Pons (tissue), 1 donor: ENCODE data around the gene DUOXA1.

Experiments used
- DNase-seq: peaks from one replicate; pipeline ENCODE4 v3.0.0-alpha.2; 2016; ENCODE audit warnings: low spot score

DUOXA1 gene

DNA sequence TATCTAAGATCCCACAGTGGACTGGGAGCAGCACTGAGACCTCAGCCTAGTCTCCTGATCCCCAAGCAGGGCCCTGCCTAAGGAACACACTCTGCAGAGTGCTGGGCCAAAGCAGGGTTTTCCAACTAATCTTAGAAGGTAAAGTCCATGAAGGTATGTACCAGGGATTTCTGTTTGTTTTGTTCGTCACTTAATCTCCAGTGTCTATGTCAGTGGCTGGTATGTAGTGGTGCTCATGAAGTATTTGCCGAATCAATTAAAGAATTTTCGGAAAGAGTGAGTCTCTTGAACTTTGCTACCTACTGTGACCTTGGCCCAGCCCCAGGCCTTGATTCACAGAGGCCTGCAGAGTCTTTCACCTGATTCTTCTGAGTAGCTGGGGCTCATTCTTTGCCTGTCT lies 1.8 kb upstream of the DUOXA1 start:
- DNase-seq = no peak

DNA sequence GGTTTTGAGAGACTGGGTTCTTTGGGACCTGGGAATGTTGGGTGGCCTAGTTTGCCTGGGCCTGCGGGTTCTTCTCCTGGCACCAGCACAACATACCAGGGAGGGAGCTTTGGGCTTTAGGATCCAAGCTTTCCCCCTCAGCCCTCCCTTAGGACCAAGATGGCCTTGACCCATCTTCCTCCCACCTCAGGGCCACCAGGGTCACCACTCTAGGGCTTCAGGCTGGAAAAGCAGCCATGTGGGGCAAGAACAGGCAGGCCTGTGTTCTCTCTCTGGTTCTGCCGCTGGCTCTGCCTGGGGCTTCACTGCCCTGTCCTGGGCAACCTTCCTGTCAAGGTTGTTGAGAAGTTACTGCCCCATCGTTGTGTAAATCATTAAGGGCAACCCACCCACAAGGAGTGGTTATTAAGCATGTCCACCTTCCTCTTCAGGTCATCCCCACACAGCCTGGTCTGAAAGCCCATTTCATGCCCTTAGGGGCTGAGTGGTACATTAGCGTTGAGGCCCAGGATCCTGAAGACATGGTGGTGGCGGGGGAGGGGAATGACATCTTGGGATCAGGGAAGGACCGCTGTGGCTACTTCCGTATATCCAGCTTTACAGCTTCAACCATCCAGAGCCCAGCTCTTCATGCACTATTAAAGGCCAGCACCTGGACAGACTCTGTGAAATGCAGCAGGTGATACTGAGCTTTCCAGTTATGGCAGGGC lies 767 bp upstream of the DUOXA1 start:
- no peak for DNase-seq

DNA sequence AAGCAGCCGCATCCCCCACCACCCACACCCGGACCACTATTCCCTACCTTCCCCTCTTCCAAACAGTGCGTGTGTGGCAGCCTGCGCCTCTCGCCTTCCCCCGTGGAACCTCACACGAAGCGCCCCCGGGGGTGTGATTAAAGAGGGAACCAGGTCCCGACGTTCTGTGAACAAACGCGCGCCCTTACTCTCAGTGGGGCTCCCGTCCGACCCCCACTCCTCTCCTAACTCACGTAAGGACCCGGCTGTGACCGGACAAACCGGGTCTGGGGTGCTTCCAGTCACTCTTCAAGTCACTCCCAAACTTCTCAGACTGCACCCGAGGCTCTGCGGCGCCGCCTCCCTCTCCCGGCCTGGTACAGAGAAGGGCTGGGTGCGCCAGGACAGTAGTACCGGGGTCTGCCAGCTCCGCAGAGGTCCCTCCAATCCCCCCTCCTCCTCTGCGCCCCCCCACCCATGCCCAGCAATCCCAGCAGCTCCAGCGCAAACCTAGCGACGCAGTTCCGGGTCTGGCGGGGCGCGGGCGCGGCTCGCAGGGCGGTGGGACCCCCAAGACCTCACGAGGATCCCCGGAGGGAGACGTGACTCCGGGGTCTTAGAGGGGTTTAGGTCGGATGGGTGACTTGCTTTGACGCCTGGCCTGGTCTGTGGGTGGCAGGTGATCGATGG lies 574 bp downstream of the DUOXA1 start:
- DNase-seq = no peak

DNA sequence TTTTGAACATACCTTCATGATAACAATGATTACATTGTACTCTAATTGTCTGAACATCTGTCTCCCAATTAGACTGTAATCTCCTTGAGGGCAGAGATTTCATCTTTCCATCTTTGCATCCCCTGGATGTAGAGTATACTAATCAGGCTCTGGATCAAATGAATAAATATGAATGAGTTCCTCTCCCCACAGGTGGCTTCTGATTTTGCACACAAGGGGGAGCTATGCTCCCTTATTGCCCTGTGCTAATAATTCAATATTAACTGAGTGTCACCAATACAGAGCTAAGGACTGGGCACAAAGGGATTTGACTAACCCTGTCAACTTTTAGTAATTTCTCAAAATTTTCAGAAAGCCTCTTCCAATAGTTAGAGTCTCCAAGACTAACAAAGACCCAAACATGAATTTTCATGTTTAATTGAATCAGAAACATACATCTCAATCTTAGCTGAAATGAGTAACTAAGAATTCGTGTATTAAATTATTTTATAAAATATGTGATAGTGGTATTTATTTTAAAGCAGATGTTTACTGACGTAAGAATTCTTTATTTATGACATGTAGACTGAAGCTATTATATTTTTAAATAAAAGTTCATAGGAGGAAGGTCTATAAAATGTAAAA lies 3.0 kb downstream of the DUOXA1 start:
- DNase-seq = no peak

DNA sequence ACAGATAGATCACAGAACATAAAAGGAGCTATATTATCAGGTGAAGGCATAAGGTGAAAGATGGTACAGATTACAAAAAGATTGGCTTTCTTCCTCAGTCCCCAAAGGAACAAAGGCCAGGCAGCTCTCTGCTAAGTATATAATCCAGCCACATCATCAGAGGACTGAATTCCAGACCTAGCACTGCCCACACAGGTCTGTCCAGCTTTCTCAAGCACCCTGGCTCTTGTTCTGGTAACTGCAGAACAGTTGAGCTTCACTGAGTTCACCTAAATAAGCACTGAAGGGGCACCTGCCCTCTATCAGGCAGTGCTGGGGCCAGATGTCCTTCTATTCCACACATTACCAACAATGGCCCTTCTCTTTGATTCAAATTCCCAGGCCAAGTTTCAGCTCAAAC lies 6.3 kb downstream of the DUOXA1 start:
- no peak for DNase-seq

DNA sequence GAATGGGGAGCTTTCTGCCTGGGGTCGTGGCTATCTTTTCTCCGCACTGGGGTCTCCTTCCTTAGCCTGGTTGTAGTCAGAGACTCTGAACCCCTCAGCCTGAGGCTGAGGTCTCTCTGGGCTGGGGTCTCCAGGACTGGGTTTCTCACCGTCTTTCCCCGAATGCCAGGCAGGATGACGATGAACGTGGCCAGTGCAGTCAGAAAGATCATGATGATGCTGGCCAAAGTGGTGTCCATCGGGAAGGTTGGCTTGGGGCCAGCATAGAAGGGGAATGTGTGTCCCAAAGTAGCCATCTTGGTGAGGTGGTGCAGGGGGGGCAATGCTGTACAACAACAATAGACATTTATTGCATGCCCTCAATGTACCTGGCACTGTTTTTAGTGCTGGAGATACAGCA lies 7.0 kb downstream of the DUOXA1 start:
- DNase-seq = no peak

DNA sequence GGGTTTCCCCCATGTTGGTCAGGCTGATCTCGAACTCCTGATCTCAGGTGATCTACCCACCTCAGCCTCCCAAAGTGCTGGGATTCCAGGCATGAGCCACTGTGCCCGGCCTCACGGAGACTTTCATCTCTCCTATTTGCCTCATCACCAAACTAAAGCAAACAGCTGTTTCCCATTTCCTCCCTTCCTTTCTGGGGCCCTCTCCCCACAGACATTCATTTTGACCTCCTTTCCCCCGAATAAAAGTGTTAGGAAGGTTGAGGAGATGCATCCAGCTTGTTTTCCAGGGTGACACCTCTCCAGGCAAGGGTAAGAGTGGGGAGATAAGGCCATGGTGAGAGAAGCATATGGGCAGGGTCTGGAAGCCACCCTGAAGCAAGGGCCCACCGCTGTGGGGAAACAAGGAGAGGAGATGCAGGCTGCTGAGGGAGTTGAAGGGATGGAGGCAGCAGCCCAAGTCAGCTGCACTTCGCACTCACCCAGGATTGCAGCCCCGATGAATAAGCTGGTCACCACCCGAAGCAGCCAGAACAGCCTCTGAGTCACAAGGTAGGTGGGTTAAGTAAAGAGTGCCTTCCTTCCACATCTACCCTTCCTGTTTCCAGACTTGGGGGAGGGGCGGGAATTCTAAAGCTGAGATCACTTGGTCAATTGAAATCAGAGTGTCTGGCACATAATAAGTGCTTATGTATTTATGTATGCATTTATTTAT lies 7.8 kb downstream of the DUOXA1 start:
- DNase-seq = no peak

DNA sequence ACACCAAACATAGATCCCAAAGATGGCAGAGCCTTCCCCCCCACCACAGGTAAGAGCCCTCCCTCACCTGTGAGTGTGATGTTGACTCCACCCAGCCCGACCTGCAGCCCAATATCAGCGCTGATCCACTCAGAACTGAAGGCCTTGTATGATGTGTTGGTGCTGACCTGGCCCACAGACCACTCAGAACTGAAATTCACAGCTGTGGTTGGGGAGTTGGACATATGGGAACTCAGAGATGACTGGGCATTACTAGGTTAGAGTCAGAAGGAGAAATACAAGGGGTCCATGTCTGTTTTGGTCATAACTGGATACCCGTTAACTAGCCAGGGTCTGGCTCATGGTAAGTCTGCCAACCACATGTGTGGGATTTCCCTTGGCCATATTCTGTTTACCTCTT lies 8.7 kb downstream of the DUOXA1 start:
- DNase-seq = no peak

DNA sequence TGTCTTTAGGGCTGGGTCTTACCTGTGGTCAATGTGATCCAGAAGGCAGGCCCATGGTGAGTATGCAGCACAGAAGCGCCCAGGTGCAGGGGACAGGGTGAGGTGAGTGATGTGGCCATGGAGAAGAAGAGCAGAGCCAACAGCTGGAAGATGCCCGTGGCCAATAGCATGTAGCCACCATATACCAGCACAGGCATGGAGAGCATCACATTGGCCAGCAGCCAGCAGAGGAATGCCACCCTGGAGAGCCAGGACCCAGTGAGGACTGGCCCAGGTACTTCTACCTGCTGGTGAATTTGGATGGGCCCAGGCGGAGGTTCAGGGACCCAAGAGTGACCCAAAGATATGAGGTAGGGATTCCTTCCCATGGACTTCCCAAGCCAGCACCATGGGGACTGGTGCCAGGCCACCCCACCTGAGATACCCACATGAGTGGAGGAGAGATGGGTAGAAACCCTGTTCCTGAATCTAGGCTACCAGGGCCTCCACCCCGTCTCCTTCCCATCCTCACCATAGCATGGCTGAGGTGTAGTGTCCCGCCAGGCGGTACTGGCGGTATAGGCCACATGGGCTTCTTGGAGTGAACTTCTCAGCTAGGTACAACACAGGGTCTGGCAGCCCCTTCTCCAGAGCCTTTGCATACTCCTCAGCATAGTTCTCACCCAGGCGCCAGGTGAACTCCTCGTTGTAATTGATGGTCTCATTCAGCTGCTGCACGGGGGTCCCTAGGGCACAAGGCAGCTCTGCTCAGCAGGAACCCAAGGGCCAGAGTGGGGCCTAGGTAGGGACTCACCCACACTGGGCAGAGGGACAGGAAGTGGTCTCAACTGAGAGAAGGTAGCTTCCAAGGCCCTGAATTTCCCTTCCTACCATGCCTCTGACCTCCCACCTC lies 9.4 kb downstream of the DUOXA1 start:
- no peak for DNase-seq

DNA sequence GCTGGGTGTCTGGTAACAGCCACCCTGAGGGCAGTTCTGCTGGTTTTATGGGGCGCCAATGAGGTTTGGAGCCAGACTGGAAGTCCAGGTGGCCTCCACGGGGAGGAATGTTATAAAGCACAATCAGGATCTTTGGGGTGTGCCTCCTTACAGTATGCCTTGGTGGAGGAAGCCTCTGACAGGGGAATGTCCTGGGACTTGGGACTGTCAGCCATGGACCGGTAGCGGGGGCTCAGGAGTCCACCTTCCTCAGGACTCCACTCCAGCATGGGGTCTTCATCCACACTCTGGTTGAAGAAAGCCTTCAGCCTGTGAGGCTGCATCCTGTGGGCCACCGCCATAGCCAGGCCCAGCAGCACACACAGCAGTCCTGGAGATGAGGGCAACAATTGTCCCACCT lies 10.7 kb downstream of the DUOXA1 start:
- no peak for DNase-seq

DNA sequence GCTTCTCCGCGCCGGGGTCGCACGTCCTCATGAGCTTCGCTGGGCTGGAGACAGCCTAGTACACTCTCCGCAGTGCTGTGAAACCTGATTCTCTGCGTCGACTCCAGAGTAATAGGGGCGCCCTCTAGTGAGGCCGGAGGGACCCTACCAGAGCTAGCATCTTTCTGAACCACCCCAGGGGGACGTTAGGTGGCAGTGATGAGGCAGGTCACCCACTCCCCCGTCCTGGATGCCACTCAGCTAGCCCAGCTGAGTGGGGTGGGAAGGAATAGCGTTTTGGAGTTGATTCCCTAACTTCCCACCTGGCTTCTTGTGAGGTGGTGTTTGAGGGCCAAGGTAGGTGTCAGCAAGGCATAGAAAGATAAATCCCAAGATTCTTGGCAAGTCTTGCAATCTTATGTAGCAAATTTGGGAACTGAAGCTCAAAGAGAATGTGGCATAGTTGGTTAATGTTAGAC lies 11.5 kb downstream of the DUOXA1 start:
- DNase-seq = peak; percentile 93

DNA sequence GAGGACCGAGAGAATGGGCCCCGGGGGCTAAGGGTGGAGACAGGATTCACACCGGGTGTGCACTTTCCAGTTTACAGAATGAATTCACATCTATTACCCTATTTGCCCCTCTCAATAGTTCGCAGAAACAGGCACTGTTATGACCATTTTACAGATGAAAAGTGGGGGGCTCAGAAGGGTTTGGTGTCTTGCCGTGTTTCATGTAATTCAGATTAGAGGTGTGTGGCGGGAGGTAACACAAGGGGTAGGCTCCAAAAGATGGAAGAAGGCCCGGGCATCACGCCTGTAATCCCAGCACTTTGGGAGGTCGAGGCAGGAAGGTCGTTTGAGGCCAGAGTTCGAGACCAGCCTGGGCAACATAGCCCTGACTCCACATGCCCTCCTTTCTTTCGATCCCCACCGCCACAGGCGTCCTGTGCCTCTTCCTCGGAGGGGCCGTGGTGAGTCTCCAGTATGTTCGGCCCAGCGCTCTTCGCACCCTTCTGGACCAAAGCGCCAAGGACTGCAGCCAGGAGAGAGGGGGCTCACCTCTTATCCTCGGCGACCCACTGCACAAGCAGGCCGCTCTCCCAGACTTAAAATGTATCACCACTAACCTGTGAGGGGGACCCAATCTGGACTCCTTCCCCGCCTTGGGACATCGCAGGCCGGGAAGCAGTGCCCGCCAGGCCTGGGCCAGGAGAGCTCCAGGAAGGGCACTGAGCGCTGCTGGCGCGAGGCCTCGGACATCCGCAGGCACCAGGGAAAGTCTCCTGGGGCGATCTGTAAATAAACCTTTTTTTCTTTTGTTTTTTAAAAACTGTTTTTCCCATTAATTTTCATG lies 12.2 kb downstream of the DUOXA1 start:
- DNase-seq = no peak

DNA sequence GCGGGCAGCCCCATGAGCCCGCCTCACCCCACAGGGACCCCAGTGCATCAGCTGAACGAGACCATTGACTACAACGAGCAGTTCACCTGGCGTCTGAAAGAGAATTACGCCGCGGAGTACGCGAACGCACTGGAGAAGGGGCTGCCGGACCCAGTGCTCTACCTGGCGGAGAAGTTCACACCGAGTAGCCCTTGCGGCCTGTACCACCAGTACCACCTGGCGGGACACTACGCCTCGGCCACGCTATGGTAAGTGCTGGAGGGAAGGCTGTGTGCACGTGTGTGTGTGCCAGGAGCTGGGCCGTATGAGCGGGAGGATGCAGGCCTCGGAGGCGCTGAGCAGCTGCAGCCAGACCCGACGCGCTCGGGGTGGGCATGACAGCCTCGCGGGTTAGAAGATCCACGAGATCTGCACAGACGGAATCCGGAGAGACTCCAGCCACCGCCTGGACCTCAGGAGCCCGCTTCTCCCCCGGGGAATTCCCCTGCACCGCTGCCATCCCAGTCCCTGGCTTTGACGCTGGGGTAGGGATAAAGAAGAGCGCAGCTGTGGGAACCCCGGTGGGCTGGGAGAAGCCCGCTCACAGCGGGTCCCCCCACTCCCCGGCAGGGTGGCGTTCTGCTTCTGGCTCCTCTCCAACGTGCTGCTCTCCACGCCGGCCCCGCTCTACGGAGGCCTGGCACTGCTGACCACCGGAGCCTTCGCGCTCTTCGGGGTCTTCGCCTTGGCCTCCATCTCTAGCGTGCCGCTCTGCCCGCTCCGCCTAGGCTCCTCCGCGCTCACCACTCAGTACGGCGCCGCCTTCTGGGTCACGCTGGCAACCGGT lies 13.0 kb downstream of the DUOXA1 start:
- DNase-seq = no peak

DNA sequence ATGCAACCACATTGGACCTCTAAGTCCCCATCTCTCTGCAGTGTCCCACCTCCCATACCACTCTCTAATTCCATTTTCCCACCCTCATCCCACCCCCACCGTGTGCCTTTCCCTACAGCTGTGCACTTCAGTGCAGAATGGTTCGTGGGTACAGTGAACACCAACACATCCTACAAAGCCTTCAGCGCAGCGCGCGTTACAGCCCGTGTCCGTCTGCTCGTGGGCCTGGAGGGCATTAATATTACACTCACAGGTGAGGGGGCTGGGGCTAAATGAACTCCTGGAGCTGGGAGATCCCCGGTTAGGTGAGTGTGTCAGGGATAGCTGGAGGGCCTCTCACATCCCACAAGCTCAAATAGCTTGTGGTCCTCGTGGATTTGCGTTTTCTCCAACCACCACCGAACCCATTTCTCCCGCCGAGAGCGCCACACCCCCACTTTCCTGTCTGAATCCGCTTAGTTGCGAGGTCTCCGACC lies 13.6 kb downstream of the DUOXA1 start:
- DNase-seq = no peak

DNA sequence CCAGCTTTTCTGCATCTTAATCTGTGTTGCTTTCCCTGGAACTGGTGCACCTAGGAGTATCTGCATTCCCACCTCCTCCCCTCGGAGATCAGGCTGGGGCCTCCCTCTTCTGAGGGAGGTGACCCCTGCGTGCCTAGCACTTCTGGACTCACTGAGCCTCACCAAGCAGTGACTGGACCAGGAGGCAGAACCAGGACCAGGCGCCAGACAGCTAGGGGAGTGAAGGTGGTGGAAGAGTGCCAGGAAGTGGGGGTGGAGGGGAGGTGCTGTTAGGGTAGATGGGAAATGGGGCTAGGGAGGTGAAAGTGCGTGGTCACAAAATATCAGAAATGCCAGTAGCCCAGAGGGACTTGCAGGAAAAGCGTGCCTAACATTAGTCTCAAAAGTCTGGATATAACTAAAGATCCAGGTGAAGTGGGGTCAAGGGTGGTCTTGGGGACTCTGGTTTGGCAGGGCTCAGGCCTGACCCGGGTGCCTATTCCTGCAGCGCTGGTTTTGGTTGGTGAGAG lies 14.3 kb downstream of the DUOXA1 start:
- DNase-seq = no peak

DNA sequence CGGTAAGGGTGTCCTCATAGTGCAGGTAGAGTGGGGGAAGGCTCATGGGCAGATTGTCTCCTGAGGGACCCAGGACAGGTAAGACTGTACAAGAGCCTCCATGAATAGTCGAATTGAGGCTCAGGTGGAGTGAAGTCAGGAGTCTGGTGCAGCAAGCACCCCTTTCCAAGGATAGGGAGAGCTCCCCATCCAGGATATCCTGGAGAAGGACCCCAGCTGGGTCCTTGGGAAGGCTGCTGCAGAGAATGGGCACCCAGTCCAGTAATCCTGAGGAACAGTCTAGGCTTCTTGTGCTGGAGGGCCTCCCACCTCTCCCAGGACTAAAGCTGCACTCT lies 15.0 kb downstream of the DUOXA1 start:
- no peak for DNase-seq

DNA sequence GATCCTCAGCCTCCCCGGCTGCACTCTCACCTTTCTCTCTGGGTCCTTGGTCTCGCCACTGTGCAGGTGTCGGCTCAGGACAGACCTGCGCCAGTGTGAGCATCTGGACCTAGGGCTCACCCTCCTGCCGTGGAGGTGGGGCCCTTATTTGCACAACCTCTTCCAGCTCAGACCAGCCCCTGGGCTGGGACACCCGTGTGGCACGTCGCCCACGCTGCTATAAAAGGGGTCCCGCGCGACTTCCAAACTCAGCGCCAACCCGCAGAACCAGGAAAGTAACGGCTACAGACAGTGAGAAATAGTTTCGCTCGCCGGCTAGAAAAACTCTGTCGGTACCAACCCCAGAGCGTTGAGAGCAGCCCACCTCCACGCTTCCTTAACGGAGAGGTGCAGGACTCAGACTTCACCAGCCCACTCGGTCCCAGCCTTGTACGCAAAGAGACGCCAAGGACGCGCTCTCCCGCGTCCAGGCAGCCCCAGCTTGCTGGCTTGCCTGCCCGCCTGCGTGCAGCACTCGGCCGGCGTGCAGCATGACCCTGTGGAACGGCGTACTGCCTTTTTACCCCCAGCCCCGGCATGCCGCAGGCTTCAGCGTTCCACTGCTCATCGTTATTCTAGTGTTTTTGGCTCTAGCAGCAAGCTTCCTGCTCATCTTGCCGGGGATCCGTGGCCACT lies 15.5 kb downstream of the DUOXA1 start, which contains the start of the genes DUOX2 and DUOXA2:
TSS of gene DUOX2 (minus strand) at position 97 of the 675 bp plus-strand sequence. CDS start 761 bp downstream, outside the sequence.
TSS of gene DUOXA2 (plus strand) at position 251 of the 675 bp plus-strand sequence. CDS start at position 531, 280 bp downstream.
- DNase-seq = no peak

DNA sequence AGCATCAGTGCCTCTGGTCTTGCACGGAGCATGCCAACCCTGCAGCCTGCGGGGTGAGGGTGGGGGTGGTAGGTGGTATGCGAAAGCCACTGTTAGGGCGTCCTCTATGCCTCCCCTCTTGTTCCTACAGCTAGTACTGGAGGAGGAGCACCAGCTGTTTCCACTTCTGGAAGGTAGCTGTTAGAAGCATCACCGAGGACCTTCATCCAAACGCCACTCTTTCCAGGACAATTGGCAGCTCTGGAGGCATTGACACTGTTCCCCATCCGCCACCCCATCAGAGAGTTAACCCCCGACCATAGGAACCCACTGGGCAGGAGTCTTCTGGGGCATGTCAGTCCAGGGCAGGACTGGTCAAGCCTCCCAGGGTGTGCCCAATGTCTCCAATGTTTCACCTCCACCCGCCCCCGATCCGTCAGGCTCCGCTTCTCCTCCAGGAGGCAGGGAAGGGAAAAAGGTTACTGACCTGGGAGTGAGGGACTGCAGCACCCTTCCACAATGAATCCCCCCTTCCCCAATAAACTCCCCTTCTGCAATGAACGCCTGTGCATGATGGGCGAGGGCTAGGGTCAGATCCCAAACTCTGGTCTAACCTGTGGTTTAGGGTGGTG lies 16.2 kb downstream of the DUOXA1 start:
- DNase-seq = no peak
